Astrocyte of the spinal cord (primary cell): Measurements from ENCODE around the gene GDA.

Experiments used
- DNase-seq: peaks from one replicate; pipeline ENCODE4 v3.0.0; 2011; ENCODE audit warnings: low read depth, low spot score
- H3K4me3 ChIP-seq: 2 replicates; pipeline ENCODE4 v1.5.1; 2011; ENCODE audit warnings: low read depth, mild to moderate bottlenecking, low read length, moderate library complexity
- CTCF ChIP-seq: IDR thresholded peaks from 2 replicates; pipeline ENCODE4 v1.5.1; 2012; ENCODE audit warnings: low read depth, mild to moderate bottlenecking, low read length, inconsistent platforms
- in situ Hi-C: cut with HindIII; loops from 2 replicates; pipeline ENCODE4 v1.10.0; 2017; ENCODE audit warnings: low sequenced_read_pairs

The GDA gene

GRCh38 chr9:72210522-72210921 lies 61.3 kb downstream of the GDA start:
- in situ Hi-C loops, result no loop called here
- no peak for DNase-seq
- H3K4me3 ChIP-seq, result no peak overlapping the region
- TF ChIP-seq CTCF, result no peak

- no peak for TF ChIP-seq CTCF
- no peak for DNase-seq
- no peak overlapping the region for H3K4me3 ChIP-seq
- in situ Hi-C loops, result no loop called here
Measured at GRCh38 chr9:72211047-72211446, 61.8 kb downstream of the GDA start.

GRCh38 chr9:72213906-72214305 lies 64.7 kb downstream of the GDA start:
- no peak overlapping the region for H3K4me3 ChIP-seq

GRCh38 chr9:72217306-72217842 lies 68.1 kb downstream of the GDA start:
- no peak for TF ChIP-seq CTCF
- no peak overlapping the region for H3K4me3 ChIP-seq
- in situ Hi-C loops, result no loop called here
- no peak for DNase-seq

More at GRCh38 chr9:72213906-72214305, 64.7 kb downstream of the GDA start:
- TF ChIP-seq CTCF, result no peak
- DNase-seq, result no peak
- in situ Hi-C loops, result no loop called here

- no peak for TF ChIP-seq CTCF
- in situ Hi-C loops, result no loop called here
- no peak for DNase-seq
- no peak overlapping the region for H3K4me3 ChIP-seq
Measured at GRCh38 chr9:72220589-72220988, 71.3 kb downstream of the GDA start.

GRCh38 chr9:72226146-72226812 lies 77.0 kb downstream of the GDA start:
- in situ Hi-C loops, result no loop called here
- no peak overlapping the region for H3K4me3 ChIP-seq
- DNase-seq, result no peak
- no peak for TF ChIP-seq CTCF

- no peak for TF ChIP-seq CTCF
- in situ Hi-C loops, result no loop called here
- DNase-seq, result no peak
- H3K4me3 ChIP-seq, result no peak overlapping the region
Measured at GRCh38 chr9:72228282-72228681, 79.0 kb downstream of the GDA start.
